Iris pigment epithelial cell (primary cell): ENCODE results near the gene TAOK3.
"Not testable (repeated sequence)": the region's sequence is repeated elsewhere in the genome, so short reads cannot be mapped to it uniquely, and the experiment has no call there.

Source experiments
- DNase-seq: peaks from one replicate; pipeline ENCODE4 v3.0.0-alpha.2; 2011; ENCODE audit warnings: low read depth

The TAOK3 gene

GRCh38 chr12:118373616-118374015 is 909 bp upstream of the TAOK3 start:
- no peak for DNase-seq

GRCh38 chr12:118371321-118372282 is 1.1 kb downstream of the TAOK3 start:
- no peak for DNase-seq

DNA sequence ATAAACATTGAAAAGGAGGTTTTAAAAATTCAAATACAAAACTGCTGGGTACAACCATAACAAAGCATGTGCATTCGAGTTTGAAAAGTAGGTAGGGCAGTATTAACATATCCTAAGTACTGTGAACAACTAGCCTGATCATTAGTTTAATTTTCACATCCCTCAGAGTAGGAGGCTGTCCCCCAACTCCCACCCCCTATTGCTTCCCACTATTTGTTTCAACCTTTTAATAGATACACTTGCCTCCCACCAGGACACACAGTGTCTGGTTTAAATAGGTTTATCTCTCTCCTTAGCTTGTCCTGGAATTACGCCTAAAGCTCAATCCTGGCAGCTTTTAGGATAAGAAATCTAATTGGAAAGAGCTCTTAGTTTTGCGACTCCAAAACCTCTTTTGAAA is 2.1 kb downstream of the TAOK3 start:
- no peak for DNase-seq

- no peak for DNase-seq
Observed at GRCh38 chr12:118368821-118369220, 3.9 kb downstream of the TAOK3 start.

- peak; percentile 27 for DNase-seq
Observed at GRCh38 chr12:118361889-118362288, 10.8 kb downstream of the TAOK3 start.

DNA sequence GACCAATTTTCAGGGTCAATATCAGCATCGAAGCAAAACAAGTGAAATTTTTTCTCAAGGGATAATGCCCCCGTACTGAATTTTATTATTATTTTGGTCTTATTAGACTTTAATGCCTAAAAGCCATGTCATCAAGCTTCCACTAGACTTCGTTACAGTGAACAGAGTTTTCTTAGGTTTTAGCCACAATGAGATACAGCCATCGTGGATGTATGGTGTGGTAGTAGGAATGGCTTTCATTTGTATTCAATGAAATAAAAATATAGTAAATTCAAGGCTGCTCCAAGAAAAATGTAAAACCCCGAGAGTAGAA is 11.7 kb downstream of the TAOK3 start:
- no peak for DNase-seq

DNA sequence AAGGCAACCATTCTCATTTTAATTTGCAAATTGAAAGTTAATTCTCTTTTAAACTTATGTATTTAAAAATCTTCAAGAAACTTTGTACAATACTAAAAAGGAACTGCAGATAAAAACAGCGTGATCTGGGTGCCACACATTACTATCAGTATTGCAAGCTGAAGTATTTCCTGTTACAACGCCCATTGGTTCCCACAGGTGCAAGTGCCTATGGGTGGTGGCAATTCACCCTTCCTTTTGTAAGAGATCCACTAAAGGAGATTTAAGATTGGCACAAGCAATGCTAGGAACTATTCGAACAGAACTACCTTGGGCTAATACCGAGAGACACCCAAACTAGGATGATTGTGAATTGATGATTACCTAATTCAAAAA is 13.2 kb downstream of the TAOK3 start:
- DNase-seq, result no peak

- peak; percentile 28 for DNase-seq
Observed at GRCh38 chr12:118358612-118359540, 13.8 kb downstream of the TAOK3 start.

DNA sequence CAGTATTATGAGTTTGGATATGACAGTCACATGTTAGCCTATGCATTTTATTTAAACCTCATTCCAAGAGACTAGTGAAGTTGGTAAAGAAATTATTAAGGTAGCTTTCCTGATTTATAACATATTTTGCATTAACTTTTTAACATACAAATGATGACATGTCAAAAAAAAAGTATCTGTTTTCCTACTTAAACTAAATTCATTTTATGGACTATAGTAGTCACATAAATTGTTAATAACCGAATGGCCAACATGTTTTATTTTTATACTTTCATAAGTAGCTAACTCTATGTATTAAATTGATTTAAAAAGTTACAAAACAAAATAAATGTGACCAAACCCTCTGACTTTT is 14.7 kb downstream of the TAOK3 start:
- no peak for DNase-seq

- DNase-seq, result peak; percentile 55
Observed at GRCh38 chr12:118357257-118358007, 15.3 kb downstream of the TAOK3 start.

DNA sequence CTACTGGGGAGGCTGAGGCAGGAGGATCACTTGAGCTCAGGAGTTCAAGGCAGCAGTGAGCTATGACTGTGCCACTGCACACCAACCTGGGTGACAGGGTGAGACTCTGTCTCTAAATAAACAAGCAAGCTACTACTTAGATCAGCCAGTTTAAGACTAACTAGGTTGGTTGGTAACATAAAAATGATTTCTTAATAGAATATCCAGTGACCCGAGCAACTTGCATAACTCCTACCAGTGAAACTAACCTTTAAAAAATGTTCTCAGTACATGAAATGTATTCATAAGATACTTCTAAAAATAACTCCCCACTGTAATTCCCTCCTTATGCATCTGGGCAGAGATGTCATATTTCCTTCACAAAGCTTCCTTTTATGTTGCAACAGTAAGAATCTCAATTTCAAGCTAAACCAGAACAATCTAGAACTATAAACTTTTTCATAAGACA is 15.9 kb downstream of the TAOK3 start:
- peak; percentile 93 for DNase-seq

GRCh38 chr12:118355843-118356242 is 16.9 kb downstream of the TAOK3 start:
- DNase-seq, result no peak

GRCh38 chr12:118354903-118355302 is 17.8 kb downstream of the TAOK3 start:
- DNase-seq, result no peak

DNA sequence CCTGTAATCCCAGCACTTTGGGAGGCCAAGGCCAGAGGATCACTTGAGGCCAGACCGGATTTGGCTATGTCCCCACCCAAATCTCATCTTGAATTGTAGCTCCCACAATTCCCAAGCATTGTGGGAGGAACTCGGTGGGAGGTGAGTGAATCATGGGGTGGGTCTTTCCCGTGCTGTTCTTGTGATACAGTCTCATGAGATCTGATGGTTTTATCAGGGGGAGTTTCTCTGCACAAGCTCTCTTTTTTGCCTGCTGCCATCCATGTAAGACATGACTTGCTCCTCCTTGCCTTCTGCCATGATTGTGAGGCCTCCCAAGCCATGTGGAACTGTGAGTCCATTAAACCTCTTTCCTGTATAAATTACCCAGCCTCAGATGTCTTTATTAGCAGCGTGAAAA is 18.2 kb downstream of the TAOK3 start:
- not testable (repeated sequence) for DNase-seq

GRCh38 chr12:118353721-118354120 is 19.0 kb downstream of the TAOK3 start:
- no peak for DNase-seq

DNA sequence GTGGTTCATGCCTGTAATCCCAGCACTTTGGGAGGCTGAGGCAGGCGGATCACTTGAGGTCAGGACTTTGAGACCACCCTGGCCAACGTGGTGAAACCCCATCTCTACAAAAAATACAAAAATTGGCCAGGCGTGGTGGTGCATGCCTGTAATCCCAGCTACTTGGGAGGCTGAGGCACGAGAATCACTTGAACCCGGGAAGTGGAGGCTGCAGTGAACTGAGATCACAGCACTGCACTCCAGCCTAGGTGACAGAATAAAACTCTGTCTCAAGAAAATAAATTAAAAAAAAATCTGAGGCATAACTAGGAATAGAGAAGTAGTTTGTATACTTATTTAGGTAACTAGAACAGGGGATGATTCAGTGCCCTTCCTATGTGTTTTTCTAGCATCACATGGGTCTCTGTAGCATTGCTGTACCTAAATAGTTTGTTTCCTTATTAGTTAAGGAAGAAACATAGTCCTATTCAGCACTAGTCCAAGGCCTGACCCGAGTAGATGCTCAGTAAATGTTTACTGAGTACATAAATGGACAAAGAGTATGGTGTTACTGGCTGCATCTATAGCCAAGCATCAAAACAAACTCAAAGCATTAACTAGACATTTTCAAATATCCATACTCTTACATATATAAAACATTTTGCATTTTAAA is 21.7 kb downstream of the TAOK3 start:
- no peak for DNase-seq

DNA sequence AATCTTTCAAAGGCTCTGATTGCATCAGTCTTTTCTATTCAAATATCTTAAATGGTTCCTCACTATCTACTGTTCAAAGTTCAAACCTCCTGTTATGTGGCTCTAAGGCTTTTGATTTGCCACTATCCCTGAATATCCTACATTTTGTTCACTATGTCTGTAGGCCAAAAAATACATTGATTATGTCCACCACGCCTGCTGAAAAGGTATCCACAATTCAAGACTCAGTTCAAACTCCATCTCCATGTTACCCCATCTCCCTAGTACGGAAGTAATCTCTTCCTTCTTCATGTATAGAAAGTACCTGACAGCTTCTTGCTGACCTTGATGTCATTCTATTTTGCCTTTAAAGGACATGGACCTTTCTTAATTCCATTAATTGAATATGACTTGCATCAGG is 24.8 kb downstream of the TAOK3 start:
- DNase-seq, result no peak

- DNase-seq, result no peak
Observed at GRCh38 chr12:118346895-118347294, 25.8 kb downstream of the TAOK3 start.

- DNase-seq, result no peak
Observed at GRCh38 chr12:118345355-118345754, 27.4 kb downstream of the TAOK3 start.

DNA sequence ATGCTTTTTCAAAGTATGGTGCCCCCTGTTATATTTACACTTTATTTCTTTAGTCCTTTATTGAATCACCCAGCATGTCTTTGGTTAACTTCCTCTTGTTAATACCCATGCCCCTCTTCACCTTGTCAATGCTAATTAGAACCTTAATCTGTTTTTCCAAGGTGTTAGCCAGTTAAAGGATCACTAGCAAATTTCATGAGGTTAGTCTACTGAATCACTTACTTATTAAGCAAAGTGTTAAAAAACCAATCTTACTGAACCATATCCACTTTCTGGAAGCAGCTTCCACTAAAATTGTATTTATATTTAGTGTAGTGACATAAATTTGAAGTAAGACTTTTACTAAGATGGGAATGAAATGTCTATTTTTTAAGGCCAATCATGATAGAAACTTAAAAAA is 27.9 kb downstream of the TAOK3 start:
- no peak for DNase-seq

GRCh38 chr12:118342090-118342489 is 30.6 kb downstream of the TAOK3 start:
- DNase-seq, result no peak
